CD1c-positive myeloid dendritic cell (primary cell): ENCODE measurements around the gene ZIM2.
"Not testable (repeated sequence)": the region's sequence is repeated elsewhere in the genome, so short reads cannot be mapped to it uniquely, and the experiment has no call there.

Experiments
- DNase-seq: peaks from one replicate; pipeline ENCODE4 v3.0.0-alpha.2; 2016; ENCODE audit errors: extremely low spot score

The ZIM2 gene

DNA sequence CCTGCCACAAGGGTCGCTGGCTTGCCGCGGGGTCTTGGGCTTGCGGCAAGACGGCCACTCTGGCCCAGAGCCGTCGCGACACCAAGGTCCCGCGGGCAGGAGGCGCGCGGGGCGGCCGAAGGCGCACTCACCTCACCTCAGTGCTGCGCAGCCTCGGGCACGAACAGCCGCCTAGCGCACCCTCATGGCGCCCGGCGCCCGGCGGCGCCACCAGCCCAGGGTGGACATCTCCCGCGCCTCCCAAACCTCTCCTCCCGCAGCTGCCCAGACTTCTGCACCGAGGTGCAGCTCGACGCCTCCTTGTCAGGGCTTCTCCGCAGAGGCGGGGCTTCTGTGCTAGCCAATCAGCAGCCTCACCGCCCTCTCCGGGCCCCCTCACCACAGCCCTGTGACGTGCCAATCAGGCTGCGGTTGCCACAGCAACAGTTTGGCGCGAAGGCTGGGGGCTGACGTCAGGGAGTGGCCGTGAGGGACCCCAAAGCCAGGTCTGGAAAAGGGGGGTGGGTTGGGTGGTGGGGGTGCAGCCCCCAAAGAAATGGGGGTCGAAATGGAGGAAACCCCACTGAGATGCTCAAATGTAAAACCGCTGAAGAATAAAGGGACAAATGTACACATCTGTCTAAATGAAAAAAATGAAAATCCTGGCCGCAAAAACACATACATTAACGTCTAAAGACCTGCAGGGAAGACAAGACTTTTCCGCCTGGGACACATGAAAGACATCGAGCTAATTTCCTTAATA lies at the start of gene ZIM2, which contains the start of gene PEG3:
Gene ZIM2 (minus strand): TSS at position 276 of the 742 bp plus-strand sequence. CDS start 16,449 bp downstream, outside the sequence.
Gene PEG3 (minus strand): TSS at position 276 of the 742 bp plus-strand sequence. CDS start 16,071 bp downstream, outside the sequence.
- no peak for DNase-seq

- no peak for DNase-seq
These were observed 44.9 kb upstream of the ZIM2 start for GRCh38 chr19:56885173-56885985.

GRCh38 chr19:56884441-56884840 lies 43.9 kb upstream of the ZIM2 start:
- no peak for DNase-seq

DNA sequence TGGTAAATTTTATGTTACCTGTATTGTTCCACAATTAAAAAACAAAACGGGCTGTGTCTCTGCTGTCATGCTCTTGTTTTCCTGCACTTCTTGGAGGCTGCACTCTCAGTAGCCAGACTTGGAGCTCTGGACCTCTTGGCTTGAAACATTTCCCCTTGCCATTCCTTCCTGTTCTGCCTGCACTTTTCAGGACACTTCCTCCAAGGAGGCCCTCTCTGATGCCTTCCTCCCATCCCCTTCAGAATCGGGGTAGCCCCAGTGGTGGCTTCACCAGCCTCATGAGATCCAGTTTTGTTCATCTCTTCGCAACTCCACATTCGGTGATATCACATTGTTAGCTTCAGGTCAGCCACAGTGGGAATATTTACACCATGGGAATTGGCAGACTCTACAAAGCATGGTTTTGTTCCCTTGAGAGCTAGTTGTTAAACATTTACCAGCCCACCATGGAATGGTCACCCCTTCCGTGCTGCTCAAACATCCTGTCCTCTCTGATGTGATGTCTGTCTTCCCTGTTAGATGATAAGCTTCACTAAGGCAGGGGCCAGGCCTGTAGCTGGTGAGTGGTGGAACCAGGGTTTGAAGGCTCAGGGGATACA lies 40.2 kb upstream of the ZIM2 start:
- DNase-seq = no peak

GRCh38 chr19:56877069-56877715 lies 36.7 kb upstream of the ZIM2 start:
- no peak for DNase-seq

DNA sequence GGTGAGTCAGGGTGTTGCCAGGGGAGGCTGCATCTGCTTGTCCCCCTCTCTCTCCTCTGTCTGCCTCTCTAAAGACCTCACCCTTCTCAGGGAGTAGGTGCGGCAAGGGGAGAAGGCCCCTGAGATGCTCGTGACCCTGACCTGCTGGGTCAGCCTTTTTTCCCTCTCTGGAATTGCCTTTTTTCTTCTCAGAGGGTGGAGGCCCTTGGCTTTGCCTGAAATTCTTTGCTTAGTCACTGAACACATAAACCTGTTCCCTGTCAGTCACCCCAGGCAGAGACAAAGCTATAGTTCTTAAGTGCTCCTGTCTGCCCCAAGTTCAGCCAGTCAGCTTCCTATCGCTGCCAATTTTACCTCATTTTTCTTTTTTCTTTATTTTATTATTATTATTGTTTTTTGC lies 35.2 kb upstream of the ZIM2 start:
- no peak for DNase-seq

- DNase-seq = no peak
These were observed 34.0 kb upstream of the ZIM2 start for GRCh38 chr19:56874530-56874929.

- no peak for DNase-seq
These were observed 33.0 kb upstream of the ZIM2 start for GRCh38 chr19:56873493-56873892.

DNA sequence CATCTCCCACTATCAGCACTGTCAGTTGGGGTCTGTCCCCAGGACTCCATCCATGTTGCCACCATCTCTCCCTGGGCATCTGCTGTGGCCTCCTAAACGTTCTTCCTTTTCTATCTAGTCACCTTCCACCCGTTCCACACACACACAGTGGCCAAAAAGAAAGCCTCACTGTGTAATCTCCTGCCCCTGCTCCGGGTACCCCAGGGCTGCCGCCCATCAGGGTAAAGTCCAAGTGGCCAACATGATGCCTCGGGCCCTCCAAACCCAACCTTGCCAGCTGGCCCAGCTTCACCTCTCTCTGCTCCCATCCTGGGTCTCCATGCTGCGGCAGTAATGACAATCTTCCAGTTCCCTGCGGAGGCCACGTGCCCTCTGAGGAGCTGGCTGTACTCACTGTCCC lies 29.4 kb upstream of the ZIM2 start:
- DNase-seq = no peak

GRCh38 chr19:56868446-56868845 lies 27.9 kb upstream of the ZIM2 start:
- DNase-seq = no peak

- no peak for DNase-seq
These were observed 26.0 kb upstream of the ZIM2 start for GRCh38 chr19:56866538-56866937.

DNA sequence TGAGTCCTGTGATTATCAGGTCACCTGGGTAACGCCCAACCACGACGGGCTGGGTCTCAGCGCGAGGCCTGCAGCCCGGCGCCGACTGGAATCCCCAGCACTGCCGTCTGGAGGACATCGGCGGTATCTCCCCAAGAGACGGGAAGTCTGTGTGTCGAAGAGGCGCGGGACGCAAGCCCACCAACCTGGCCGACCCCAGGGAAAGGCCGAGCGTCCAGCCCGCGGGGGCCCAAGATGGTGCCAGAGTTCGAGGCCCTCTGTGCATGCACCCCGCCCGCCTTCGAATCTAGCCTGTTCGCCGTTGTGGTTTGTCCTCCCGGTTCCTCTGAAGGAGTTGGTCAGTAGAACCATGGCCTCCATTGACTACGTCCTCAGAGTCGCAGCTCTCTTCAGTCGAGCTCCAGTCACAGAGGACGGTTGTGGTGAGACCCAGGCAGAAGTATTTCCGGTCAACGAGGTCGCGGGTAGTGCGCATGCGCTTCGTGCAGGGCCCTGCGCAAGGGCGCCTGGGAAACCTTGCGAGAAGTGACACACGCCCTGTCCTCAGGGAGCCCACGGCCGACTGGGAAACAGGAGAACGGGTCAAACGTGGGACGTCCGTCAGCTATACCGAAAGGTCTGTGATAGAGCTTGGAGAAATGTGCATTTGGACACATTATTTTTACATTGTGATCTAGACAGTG lies 24.1 kb upstream of the ZIM2 start:
- no peak for DNase-seq

- no peak for DNase-seq
These were observed 22.2 kb upstream of the ZIM2 start for GRCh38 chr19:56862741-56863140.

DNA sequence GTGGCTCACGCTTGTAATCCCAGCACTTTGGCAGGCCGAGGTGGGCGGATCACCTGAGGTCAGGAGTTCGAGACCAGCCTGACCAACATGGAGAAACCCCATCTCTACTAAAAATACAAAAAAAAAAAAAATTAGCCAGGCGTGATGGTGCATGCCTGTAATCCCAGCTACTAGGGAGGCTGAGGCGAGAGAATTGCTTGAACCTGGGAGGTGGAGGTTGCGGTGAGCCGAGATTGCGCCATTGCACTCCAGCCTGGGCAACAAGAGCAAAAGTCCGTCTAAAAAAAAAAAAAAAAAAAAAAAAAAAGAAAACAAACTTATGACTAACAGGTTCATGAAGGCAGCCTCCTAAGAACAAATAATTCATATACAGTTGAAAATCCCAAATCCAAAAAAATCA lies 19.9 kb upstream of the ZIM2 start:
- DNase-seq = not testable (repeated sequence)

DNA sequence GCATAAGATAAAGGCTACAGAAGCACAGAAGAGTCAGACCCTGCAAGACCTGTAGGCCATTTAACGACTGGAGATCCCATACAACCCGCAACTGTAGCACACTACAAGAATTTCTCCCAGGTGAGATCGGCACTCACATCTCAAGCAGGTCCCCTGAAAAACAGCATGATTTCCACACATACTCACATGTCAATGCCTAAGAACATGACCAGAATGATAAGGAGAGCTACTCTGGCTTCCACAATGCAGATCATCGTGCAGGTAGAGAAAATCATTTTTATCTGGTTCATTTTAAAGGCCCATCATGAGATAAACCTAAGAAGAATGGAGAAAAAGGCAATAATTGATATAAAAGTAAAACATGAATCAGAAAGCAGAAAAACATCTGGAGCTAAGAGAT lies 17.5 kb upstream of the ZIM2 start:
- DNase-seq = no peak

DNA sequence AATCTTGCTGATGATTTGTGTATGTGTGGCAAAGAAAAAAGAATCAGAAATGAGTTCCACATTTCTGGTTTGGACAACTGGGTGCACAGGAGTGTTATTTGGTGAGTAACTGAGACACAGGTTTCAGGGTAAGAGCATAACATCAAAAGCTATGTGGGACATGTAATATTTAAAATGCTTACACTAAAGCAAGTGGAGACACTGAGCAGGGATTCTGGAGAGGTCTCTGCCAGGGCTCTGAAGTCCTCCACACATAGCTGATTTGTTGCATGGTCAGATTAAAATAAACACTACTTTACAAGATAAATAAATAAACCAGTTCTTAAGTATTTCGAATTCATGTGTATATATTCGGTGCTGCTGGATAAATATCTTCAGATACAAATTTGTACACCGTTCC lies 16.3 kb upstream of the ZIM2 start:
- no peak for DNase-seq

DNA sequence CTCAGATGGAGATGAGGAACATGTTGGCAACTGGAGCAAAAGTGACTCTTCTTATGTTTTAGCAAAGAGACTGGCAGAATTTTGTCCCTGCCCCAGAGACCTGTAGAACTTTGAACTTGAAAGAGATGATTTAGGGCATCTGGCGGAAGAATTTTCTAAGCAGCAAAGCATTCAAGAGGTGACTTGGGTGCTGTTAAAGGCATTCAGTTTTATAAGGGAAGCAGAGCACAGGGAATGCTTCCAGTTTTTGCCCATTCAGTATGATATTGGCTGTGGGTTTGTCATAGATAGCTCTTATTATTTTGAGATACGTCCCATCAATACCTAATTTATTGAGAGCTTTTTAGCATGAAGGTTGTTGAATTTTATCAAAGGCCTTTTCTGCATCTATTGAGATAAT lies 11.8 kb upstream of the ZIM2 start:
- DNase-seq = not testable (repeated sequence)

DNA sequence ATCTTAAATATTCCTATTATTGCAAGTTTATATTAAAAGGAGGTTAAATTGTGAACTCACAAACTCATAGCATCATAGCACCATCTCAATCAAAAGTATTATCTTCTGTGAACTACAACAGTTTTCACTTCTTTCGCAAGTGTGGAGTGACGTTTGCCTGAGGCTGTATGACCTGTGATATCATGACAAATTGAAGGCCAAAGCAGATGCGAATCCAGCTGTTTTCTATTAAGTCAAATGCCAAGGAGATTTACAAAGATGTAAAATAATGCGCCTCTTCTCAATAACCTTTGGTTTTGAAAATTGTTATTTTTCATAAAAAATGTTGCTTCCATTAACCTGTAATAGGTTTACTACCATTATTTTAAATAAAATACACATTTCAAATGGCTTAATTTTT lies 7.6 kb upstream of the ZIM2 start:
- DNase-seq = no peak

- no peak for DNase-seq
These were observed 1.9 kb upstream of the ZIM2 start for GRCh38 chr19:56842412-56842811.

DNA sequence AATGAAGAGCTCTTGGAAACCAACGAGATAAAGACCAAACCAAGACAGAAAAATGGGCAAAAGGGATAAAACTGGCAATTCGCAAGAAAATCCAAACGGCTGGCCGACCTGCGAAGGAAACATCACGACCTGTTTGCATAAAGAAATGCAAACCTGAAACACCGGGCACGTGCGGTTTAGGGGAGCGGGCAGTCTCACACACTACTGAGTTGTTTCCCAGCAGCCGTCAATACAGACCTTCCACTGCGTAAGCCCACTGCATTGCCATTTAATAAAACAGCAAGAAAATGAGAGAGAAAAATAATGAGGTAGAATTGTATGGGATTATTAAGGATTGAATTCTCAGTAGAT lies 642 bp upstream of the ZIM2 start:
- no peak for DNase-seq

DNA sequence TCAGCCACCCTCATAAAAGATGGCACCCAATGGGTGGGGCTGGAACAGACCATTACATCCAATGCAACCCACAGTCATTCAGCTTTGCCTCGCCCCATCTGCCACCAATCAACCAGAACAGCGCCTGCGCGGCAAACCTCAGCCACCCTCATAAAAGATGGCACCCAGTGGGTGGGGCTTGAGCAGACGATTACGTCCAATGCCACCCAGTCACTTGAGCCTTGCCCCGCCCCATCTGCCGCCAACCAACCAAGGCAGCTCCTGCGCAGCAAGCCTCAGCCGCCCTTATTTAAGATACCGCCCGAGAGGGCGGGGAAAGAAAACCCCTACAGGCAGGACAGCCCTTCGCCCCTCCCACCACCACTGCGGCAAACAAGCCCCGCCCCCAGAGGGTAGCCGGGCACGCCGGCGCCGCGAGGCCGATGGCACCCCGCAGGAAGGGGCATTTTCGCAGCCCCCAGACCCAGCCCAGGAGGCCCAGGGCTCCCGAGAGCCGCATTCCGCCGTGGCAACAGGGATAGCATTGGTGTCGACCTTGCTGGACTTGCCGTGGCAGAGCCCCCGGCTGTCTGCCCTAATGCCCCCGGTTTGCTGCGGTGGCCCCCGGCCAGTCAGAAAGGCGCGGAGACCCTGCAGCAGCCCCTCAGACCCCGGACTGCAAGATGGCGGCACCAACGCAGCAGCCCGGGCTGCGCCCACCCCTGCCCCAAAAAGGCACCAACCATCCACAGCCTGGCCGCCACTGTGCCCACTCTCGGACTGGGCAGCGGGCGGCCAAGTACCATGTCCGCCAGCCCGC lies 675 bp downstream of the ZIM2 start:
- peak; percentile 80 for DNase-seq
